Measurements from ENCODE around the gene EEF1A1.

DNA sequence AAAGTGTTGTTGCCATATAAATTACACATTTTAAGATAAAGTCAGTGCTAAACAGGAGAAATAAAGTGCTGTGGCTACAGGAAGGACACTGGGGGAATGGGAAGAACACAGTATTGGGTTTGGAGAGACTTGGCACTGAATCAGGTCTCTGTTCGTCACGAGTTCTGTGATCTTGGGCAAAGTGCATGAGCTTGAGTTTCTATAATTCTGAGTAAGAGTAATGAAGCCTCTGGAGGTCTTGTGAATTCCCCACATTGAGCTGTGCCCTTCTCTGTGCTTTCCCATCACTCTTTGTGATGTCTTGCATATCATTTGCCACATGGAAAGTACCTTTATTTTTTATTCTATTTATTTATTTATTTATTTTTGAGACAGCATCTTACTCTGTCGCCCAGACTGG is 16.8 kb upstream of the EEF1A1 start:
- TF ChIP-seq CTCF (conservative IDR thresholded peaks at IDR 0.05 in 1 of 2, IDR thresholded peaks at IDR 0.05 in 1 of 2; ENCODE audit: low read depth in 1 of 2, low read length in 2 of 2) (no peak), EZH2 (IDR thresholded peaks at IDR 0.05; ENCODE audit: low read length, missing control alignments) (no peak)
